HTR-8/SVneo (cell line): ENCODE results near the gene TIMM10.
A peak's percentile ranks its signal among the peaks of the same experiment; 100 is the strongest.
"Not testable (repeated sequence)": the region's sequence is repeated elsewhere in the genome, so short reads cannot be mapped to it uniquely, and the experiment has no call there.

ENCODE experiments used
- DNase-seq: peaks from one replicate; pipeline ENCODE4 v3.0.0; 2011; ENCODE audit warnings: low spot score, mixed read lengths; ENCODE audit not compliant: insufficient read length
- FAIRE-seq: peaks from 2 replicates; lab custom pipeline; 2011; peaks lifted over from hg19 to GRCh38; lab: Jason Lieb, UNC

The TIMM10 gene

DNA sequence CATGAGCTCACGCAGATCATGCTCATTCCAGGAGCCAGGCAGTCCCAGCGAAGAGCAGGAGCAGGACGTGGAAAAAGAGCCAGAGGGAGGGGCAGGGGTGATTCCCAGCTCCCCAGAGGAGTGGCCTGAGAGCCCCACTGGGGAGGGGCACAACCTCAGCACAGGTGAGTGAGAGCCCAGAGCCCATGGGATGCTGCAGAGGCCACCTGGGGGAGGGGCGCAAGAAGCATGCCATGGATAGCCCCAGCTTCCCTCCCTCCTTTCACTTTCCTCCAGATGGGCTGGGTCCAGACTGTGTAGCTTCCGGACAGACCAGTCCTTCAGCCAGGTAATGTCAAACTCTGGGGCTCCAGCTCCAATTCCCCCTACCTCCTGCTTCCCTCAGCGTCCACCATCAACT lies 13.0 kb upstream of the TIMM10 start:
- DNase-seq (no peak), FAIRE-seq (no peak)

DNA sequence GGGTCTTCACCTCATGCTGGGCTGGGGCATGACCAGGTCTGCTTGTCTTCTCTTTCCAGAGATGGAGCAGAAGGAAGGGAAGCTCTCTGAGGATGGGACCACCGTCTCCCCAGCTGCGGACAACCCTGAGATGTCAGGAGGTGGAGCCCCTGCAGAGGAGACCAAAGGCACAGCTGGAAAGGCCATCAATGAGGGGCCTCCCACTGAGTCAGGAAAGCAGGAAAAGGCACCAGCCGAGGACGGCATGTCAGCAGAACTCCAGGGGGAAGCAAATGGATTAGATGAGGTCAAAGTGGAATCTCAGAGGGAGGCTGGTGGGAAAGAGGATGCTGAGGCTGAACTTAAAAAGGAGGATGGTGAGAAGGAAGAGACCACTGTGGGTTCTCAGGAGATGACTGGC lies 12.0 kb upstream of the TIMM10 start:
- FAIRE-seq (no peak), DNase-seq (no peak)

DNA sequence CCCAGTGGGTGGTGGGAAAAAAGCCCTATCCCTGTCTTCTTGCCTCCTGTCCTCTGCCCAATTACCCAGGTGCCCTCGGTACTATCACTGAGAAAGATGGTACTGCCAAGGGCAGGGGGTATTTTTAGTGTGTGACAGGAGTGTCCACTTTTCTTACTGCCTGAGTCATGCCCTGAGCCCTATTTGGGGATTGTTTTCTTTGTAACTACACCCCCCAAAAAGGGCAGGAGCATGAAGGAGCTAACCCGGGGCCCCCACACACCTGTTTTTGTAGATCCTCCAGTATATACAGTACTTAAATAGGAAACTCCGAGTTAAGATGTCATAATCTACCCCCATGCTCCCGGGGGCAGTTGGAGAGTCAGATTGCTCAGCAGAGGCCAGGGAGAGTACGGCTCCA lies 10.6 kb upstream of the TIMM10 start:
- no peak for FAIRE-seq
- no peak for DNase-seq

GRCh38 chr11:57539342-57539741 lies 8.8 kb upstream of the TIMM10 start:
- DNase-seq, result no peak
- no peak for FAIRE-seq

- DNase-seq (no peak), FAIRE-seq (no peak)
Measured at GRCh38 chr11:57536947-57537619, 6.5 kb upstream of the TIMM10 start, which contains the start of gene SMTNL1. Gene SMTNL1, plus strand, starts transcription at chr11:57537595. Its CDS starts 5,048 bp downstream, at chr11:57542643.

GRCh38 chr11:57534449-57534848 lies 3.9 kb upstream of the TIMM10 start:
- FAIRE-seq, DNase-seq: not testable (repeated sequence)

DNA sequence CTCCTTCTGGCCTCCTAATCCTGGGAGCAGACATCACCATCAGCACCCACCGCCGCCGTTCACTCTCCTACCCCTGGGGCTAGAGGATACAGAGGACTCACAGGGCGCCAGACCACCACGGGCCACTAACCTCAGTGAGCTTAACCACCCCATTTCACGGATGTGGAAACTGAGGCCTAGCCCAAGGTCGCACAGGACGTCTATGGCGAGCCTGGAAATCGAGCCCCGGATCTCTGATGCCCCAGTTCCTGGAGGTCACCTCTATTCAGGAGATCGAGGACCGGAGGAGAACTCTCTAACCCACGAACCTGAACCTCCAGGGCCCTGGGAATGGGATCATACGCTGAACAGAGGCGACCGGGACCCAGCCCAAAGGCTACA lies 349 bp downstream of the TIMM10 start:
- FAIRE-seq (peak; percentile 33), DNase-seq (no peak)

DNA sequence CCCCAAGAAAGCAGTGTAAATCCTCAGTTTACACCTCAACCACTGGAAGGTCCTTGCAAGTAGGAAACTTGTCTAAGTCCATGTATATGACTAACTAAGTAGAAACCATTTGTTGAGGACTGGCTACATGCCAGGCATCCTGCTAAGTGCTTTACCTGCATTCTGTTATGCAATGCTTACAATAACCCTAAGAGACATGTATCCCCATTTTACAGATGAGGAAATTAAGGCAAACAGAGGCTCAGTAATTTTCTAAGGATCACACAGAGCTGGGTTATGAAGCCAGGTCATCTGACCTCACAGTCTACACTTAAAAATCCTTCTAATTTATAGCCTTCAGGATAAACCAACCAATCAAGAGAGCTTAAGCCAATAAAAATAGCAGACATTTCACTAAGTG lies 1.5 kb downstream of the TIMM10 start:
- no peak for FAIRE-seq

DNA sequence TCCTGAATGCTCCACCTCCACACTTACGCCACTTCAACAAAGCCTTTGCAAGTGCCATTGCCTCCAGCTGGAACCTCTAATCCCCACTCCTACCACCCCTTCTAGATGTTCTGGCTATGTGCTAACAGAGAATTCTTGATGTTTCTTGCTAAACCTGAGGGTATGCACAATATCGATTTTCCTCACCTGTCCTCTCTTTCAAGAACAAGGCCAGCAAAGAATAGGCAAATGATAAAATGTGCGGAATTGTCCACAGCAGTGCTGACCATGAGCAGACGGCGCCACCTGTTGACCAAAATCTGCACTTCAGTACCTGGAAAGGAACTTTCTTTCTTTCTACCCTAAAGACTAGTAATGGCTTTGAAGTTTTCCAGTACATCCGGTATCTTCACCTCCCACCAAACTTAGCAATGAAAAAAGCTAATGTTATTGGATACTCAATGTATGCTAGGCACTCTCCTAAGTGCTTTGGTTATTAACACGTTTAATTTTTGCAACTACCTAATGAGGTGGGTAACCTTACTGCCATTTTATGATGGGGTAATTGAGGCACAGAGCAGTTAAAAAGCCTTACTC lies 3.4 kb downstream of the TIMM10 start:
- FAIRE-seq, result no peak

More for the DNA sequence above, 1.5 kb downstream of the TIMM10 start:
- DNase-seq, result no peak

GRCh38 chr11:57523419-57523818 lies 7.1 kb downstream of the TIMM10 start:
- no peak for FAIRE-seq
- no peak for DNase-seq

More for the DNA sequence above, 3.4 kb downstream of the TIMM10 start:
- peak; percentile 53 for DNase-seq

GRCh38 chr11:57521116-57521515 lies 9.4 kb downstream of the TIMM10 start:
- no peak for FAIRE-seq
- no peak for DNase-seq

GRCh38 chr11:57516061-57516443 lies 14.5 kb downstream of the TIMM10 start:
- FAIRE-seq (no peak), DNase-seq (no peak)

DNA sequence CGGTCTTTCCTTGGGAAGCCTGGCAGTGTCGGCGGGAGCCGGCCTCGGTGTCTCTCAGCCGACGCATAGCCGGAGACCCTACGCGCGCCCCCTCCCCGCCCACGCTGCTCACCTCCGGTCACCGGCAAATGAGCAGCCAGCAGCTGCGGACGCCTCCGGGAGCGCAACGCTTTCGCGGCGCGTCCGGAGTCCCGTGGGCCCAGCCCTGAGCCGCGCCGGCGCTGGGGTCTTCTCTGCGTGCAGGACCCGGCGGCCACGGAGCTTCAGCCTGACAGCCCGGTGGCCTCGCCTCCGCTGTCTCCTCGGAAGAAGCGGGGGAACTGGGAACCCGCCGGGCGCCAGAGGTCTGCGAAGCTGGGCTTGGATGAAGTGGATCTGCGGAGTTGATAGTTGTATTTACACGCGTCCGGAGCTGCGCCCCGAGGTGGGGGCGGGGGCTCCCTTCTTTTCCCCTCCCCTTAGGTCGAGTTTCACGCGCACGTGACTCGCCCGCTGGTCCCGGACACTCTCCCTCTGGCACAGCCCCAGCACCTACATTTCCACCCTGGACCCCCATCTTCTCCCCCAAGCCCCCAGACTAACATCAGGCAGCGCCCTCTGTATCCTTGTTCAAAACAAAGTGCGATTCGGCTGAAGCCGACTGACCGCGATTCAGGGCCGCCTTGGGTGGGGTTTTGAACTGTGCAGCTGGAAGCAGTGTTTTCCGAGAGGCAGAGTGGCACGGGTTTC lies 15.1 kb downstream of the TIMM10 start, which contains the start of gene SLC43A1:
SLC43A1 (minus strand) TSS at position 371 of the 729 bp plus-strand sequence. CDS start 1,591 bp downstream, outside the sequence.
- DNase-seq, result peak; percentile 67
- peak; percentile 33 for FAIRE-seq

DNA sequence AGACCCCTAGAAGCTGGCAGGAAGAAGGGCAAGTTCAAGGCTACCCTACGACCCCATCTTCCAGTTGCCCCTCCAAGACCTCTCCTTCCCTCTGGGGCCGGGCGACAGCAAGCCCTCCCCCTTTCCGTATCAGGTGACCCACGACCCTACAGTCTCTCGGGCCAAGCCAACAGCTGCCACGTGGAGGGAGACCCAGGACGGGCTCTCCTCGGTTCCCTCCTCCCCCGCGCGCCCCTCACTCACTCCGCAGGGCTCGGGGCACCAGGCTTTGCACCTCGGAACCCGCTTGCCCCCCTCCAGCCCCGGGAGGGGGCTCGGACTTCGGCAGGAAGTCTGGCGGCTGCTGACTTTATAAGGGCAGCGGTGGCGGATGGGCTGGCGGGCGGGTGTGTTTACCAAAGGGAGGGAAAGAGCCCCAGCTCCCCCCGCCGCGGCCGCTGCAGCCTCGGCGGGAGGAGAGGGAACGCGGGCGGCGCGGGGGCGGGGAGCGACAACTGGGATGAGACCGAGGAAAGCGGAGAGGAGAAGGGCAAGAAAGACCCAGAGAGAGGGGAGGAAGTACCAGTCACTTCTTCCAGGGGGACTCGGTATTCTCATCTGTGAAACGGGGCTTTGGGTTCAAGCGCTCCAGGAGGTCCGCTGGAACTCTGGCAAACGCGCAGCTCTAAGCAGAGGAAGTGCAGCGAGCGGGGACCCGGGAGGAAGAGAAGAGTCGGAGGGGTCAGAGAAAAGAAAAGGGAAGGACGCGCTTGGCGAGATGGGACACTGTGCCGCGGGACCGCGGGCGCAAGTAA lies 15.8 kb downstream of the TIMM10 start:
- FAIRE-seq (no peak), DNase-seq (no peak)

DNA sequence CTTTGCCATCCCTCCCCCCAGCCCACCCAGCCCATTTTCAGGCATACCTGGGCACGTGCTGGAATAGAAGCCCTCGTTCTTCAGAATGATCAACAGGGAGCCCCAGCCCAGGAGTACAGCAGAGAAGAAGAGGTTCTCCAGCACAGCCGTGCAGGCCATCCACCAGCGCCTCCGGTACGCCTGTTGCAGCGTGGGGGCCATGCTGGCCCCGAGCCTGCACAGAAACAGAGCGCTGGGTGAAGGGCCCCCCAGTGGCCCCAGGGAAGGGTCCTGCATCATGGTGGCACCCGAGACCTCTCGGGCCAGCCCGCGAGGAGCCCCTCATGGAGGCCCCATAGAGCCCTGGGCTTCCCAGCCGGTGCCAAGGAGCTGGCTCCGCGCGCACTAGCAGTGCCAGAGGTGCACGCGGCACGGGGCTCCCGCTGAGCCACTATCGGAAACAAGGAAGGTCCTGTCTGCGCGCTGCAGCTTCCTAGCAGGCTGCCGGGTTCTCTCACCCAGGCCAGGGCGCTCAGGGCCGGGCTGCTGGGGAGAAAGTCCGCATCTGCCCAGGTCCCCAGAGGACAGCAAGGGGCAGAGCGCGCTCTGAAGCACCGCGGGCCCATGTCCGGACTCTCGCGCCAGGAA lies 16.5 kb downstream of the TIMM10 start:
- no peak for FAIRE-seq
- DNase-seq, result no peak

GRCh38 chr11:57513452-57513795 lies 17.1 kb downstream of the TIMM10 start:
- DNase-seq (no peak), FAIRE-seq (no peak)

GRCh38 chr11:57512646-57513451 lies 17.7 kb downstream of the TIMM10 start:
- FAIRE-seq (no peak), DNase-seq (no peak)

DNA sequence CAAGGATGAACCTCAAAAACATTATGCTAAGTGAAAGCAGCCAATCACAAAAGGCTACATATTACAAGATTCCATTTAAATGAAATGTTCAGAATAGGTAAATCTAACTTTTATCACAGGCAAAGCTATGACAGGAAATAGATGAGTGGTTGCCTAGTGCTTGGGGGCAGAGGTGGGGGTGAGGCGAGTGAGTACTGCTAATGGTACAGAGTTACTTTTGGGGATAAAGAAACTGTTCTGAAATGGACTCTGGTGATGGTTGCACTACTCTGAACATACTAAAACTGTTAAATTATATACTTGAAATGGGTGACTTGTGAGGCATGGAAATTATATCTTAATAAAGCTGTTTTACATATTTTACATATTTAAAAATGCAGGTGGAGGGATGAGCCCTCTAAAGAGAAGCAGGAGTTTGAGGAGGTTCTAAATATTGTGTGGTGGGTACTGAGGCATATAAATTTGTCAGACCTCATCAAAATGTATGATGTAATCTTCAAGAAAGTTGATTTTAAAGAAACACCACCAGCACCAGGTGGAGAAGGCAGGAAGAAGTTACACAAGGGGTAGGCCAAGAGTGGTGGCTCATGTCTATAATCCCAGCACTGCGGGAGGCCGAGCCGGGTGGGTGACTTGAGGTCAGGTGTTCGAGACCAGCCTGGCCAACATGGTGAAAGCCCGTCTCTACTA lies 18.7 kb downstream of the TIMM10 start:
- DNase-seq, result no peak
- no peak for FAIRE-seq
